Suprapubic skin (tissue), 3 donors: ENCODE data around the gene CDK18.

Experiments
- EP300 ChIP-seq: sonication (generic); formaldehyde crosslinking; IDR thresholded peaks from one replicate; pipeline ENCODE4 v1.6.1; 2017; ENCODE audit warnings: antibody characterized with exemption
- POLR2A ChIP-seq, 2 donors: fragments of 450-650 bp; IDR thresholded peaks; one replicate each; pipeline ENCODE4 v1.6.1; 2017; ENCODE audit warnings: antibody characterized with exemption in 2 of 2, mild to moderate bottlenecking in 2 of 2, moderate library complexity in 2 of 2
- TF ChIP-seq, protein P1 (sequence below), 2 donors: fragments of 200-600 bp in 1 of 2; fragments of 450-650 bp in 1 of 2; sonication (generic) in 1 of 2; IDR thresholded peaks; one replicate each; pipeline ENCODE4 v1.5.1; 2016 to 2019; ENCODE audit warnings: antibody characterized with exemption in 2 of 2, mild to moderate bottlenecking in 1 of 2, moderate library complexity in 1 of 2

DNA sequence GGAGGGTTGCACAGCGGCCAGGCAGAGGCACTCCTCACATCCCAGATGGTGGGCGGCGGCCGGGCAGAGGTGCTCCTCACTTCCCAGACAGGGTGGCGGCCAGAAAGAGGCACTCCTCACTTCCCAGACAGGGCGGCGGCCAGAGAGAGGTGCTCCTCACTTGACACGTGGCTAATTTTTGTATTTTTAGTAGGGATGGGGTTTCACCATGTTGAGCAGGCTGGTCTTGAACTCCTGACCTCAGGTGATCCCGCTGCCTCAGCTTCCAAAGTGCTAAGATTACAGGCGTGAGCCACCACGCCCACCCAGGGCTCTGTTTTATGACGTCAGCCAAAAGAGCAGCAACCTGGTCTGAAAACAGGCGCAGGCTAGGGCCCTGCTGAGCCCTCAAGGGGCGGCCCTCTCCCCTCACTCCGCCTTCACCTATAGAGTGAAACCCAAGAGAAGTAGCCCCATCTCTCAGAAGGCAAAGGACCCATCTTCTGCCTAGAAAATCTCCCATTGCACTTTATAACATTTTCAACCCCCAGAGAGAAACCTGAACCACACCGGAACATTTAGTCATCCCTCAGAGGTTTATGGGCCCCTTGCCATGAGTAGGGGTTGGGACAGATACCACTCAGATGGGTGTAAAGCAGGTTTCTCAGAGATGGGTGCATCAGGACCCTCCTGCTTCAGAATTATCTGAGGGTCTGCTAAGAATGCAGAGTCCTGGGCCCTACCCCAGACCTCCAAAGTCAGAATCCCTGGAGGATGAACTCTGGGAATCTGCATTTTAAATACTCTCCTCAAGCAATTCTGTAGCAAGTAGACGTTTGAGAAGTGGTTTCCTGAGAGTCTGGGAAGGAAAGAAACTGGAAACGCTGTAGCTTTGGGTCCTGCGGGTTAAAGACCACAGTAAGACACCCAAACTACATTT lies 40.8 kb downstream of the CDK18 start:
- TF ChIP-seq, protein P1, sequence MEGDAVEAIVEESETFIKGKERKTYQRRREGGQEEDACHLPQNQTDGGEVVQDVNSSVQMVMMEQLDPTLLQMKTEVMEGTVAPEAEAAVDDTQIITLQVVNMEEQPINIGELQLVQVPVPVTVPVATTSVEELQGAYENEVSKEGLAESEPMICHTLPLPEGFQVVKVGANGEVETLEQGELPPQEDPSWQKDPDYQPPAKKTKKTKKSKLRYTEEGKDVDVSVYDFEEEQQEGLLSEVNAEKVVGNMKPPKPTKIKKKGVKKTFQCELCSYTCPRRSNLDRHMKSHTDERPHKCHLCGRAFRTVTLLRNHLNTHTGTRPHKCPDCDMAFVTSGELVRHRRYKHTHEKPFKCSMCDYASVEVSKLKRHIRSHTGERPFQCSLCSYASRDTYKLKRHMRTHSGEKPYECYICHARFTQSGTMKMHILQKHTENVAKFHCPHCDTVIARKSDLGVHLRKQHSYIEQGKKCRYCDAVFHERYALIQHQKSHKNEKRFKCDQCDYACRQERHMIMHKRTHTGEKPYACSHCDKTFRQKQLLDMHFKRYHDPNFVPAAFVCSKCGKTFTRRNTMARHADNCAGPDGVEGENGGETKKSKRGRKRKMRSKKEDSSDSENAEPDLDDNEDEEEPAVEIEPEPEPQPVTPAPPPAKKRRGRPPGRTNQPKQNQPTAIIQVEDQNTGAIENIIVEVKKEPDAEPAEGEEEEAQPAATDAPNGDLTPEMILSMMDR (IDR thresholded peaks at IDR 0.05): no peak
- TF ChIP-seq EP300 (no peak), POLR2A (IDR thresholded peaks at IDR 0.05) (no peak)
